HepG2 (cell line): ENCODE measurements around the gene ANP32D. TPM values are rescaled to one million over a fixed set of nuclear protein-coding genes. Genes with fewer than 3 reads are reported as not detected.
"Not testable (repeated sequence)": the region's sequence is repeated elsewhere in the genome, so short reads cannot be mapped to it uniquely, and the experiment has no call there.

Experiments
- ATAC-seq: fragments of 200-7000 bp; cut with Tn5 transposase; 3 replicates; pipeline ENCODE4 v1.9.1; 2020; ENCODE audit warnings: mild to moderate bottlenecking, moderate library complexity
- BruUV-seq: library from RNA; stranded (reverse); fragments of 400-500 nt; replicated peaks from 2 replicates; lab custom pipeline; 2021; lab: Mats Ljungman, UMichigan
- CTCF ChIA-PET: fragments of 300-600 bp; formaldehyde crosslinking; extraction: SDS; loops from one replicate; lab custom pipeline; 2021; ENCODE audit warnings: low total read pairs, inconsistent platforms, low intra/inter-chr PET ratio; lab: Yijun Ruan, JAX
- POLR2A ChIA-PET: fragments of 350-600 bp; sonication (Branson Sonifier 250); formaldehyde crosslinking; loops from one replicate; lab custom pipeline; 2020; ENCODE audit warnings: antibody characterized with exemption, inconsistent platforms; lab: Yijun Ruan, JAX
- DNase-seq: peaks from one replicate; pipeline ENCODE4 v3.0.0-alpha.2; 2015; ENCODE audit warnings: low spot score
- FAIRE-seq: peaks from 3 replicates; lab custom pipeline; 2011; peaks lifted over from hg19 to GRCh38; lab: Jason Lieb, UNC
- H2AFZ ChIP-seq: one replicate; pipeline ENCODE4 v1.6.1; 2011; ENCODE audit warnings: low read length, inconsistent platforms
- H3K27ac ChIP-seq: fragments of 300-600 bp; 3 replicates; pipeline ENCODE4 v1.8.0; 2011; ENCODE audit warnings: mixed run types, mild to moderate bottlenecking, mixed read lengths, low read length, inconsistent platforms; ENCODE audit not compliant: insufficient read depth; ENCODE audit errors: extremely low read length
- H3K27me3 ChIP-seq, 2 experiments: fragments of 200-600 bp in 1 of 2; 2 replicates in 1 of 2; 3 replicates in 1 of 2; pipeline versions ENCODE4 v1.6.0 to v1.8.0; 2011; ENCODE audit warnings: low read length in 2 of 2, mild to moderate bottlenecking in 2 of 2, moderate library complexity in 2 of 2, inconsistent platforms in 1 of 2; ENCODE audit not compliant: insufficient read depth in 2 of 2, control insufficient read depth in 1 of 2
- H3K36me3 ChIP-seq, 2 experiments: fragments of 200-600 bp in 1 of 2; replicated peaks in 1 of 2; 2 replicates in 1 of 2; 3 replicates in 1 of 2; pipeline versions ENCODE4 v1.5.1 to v1.8.0; 2011; ENCODE audit warnings: low read length in 2 of 2, inconsistent platforms in 1 of 2; ENCODE audit not compliant: insufficient read depth in 2 of 2, control insufficient read depth in 1 of 2
- H3K4me1 ChIP-seq: 2 replicates; pipeline ENCODE4 v1.5.1; 2012; ENCODE audit warnings: low read length, inconsistent platforms; ENCODE audit not compliant: insufficient read depth
- H3K4me2 ChIP-seq: 2 replicates; pipeline ENCODE4 v1.6.0; 2011; ENCODE audit warnings: low read depth, low read length, inconsistent platforms
- H3K4me3 ChIP-seq, 3 experiments: fragments of 200-600 bp in 1 of 3; sonication (generic), shearing (Covaris generic) in 1 of 3; replicated peaks in 1 of 3; 2 replicates each; pipeline ENCODE4 v1.5.1; 2011 to 2016; ENCODE audit warnings: low read length in 3 of 3, inconsistent platforms in 2 of 3, low read depth in 2 of 3, mild to moderate bottlenecking in 2 of 3, control low read depth in 1 of 3, mixed read lengths in 1 of 3; ENCODE audit not compliant: insufficient read depth in 1 of 3
- H3K79me2 ChIP-seq: one replicate; pipeline ENCODE4 v1.6.1; 2011; ENCODE audit warnings: low read length, inconsistent platforms; ENCODE audit not compliant: insufficient read depth
- H3K9ac ChIP-seq: 2 replicates; pipeline ENCODE4 v1.6.0; 2011; ENCODE audit warnings: mild to moderate bottlenecking, low read depth, low read length, inconsistent platforms; ENCODE audit not compliant: insufficient read depth
- H3K9me3 ChIP-seq: 2 replicates; pipeline ENCODE4 v1.5.1; 2012; ENCODE audit warnings: mild to moderate bottlenecking, low read length
- H4K20me1 ChIP-seq: 2 replicates; pipeline ENCODE4 v1.6.0; 2011; ENCODE audit warnings: inconsistent platforms, mild to moderate bottlenecking, low read length, moderate library complexity; ENCODE audit not compliant: insufficient read depth
- MAFK ChIP-seq, 2 experiments: IDR thresholded peaks in 1 of 2; conservative IDR thresholded peaks in 1 of 2; 2 replicates each; pipeline ENCODE4 v1.6.1; 2011; ENCODE audit warnings: improper control_type of control experiment in 2 of 2, low read length in 2 of 2
- ZNF296 ChIP-seq: sonication (generic); formaldehyde crosslinking; conservative IDR thresholded peaks from 2 replicates; pipeline ENCODE4 v1.5.0; 2020; ENCODE audit warnings: mild to moderate bottlenecking, missing genetic modification reagents
- ZNF749 ChIP-seq: sonication (generic); formaldehyde crosslinking; IDR thresholded peaks from 2 replicates; pipeline ENCODE4 v1.8.0; 2022; ENCODE audit warnings: mild to moderate bottlenecking, missing genetic modification reagents, moderate library complexity, borderline replicate concordance
- WGBS: methylation state at CpG from one replicate; pipeline ENCODE4 v1.1.6; 2017; ENCODE audit warnings: low lambda C conversion rate; 5-methylcytosine and 5-hydroxymethylcytosine counted together
- in situ Hi-C: cut with HindIII; loops from 2 replicates; pipeline ENCODE4 v1.10.0; 2017; ENCODE audit warnings: low pct_unique_long_range_greater_than_20kb; ENCODE audit not compliant: extremely low pct_ligation_motif_present
- intact Hi-C: fragments of 100-400 bp; cut with micrococcal nuclease; formaldehyde crosslinking; loops from one replicate; pipeline ENCODE4 v1.10.0; 2022; ENCODE audit not compliant: unreplicated experiment
- polyA plus RNA-seq, 8 experiments: library from polyadenylated mRNA; depleted of rRNA in 3 of 8; stranded (reverse) in 7 of 8; unstranded in 1 of 8; fragments of >200 nt; fragmentation: Illumina TruSeq in 4 of 8; extraction: Trizol in 4 of 8; gene quantifications; 2 replicates each; pipeline versions ENCODE4 v1.2.1 to v1.2.3, GENCODE V29; 2011 to 2016; ENCODE audit warnings: low read depth in 4 of 8, missing spikeins in 1 of 8, mixed read lengths in 1 of 8; ENCODE audit not compliant: insufficient read depth in 1 of 8
- total RNA-seq, 5 experiments: library from RNA; depleted of rRNA; stranded (reverse); fragments of >200 nt; fragmentation: Illumina TruSeq; extraction: Trizol; gene quantifications; 2 replicates each; pipeline ENCODE4 v1.2.3, GENCODE V29; 2016; ENCODE audit warnings: low read depth in 1 of 5

ANP32D gene
- total and polyA plus RNA-seq, 2 of the 13 experiments (the other 11 are each of a cell fraction or from before 2014, with no cell fraction given) = not detected

DNA sequence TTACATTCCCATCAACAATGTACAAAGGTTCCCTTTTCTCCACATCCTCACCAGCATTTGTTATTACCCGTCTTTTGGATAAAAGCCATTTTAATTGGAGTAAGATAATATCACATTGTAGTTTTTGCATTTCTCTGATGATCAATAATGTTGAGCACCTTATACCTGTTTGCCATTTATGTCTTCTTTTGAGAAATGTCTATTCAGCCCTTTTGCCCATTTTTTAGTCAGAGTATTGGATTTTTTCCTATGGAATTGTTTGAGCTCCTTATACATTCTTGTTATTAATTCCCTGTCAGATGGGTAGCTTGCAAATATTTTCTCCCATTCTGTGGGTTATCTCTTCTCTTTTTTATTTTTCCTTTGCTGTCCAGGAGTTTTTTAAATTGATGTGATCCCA, 42.4 kb downstream of the ANP32D start:
- 46% methylated on average over 1 of the region's 1 CpG for WGBS
- TF ChIP-seq MAFK (conservative IDR thresholded peaks at IDR 0.05 in 1 of 2, IDR thresholded peaks at IDR 0.05 in 1 of 2; ENCODE audit: low read length in 2 of 2) (0 out of 4 replicates have a peak, but pooled peaks of 1 of the 2 experiments have one; percentile 24), ZNF749 (CRISPR knock-in tag) (no peak), ZNF296 (CRISPR knock-in tag) (no peak)
- H3K27ac ChIP-seq = no peak overlapping the region
- no peaks in the 10 kb centered on the region for H3K9me3 ChIP-seq
- CTCF ChIA-PET = no interaction called here
- no peak overlapping the region for H3K9ac ChIP-seq
- in situ Hi-C loops = no loop called here
- no peak overlapping the region for H2AFZ ChIP-seq
- H3K79me2 ChIP-seq = no peaks in the 10 kb centered on the region
- POLR2A ChIA-PET = no interaction called here
- no peaks in the 10 kb centered on the region for H4K20me1 ChIP-seq
- H3K4me3 ChIP-seq = no peak overlapping the region
- ATAC-seq = no peak
- H3K27me3 ChIP-seq = no peaks in the 10 kb centered on the region; a peak in 1 of 5 replicates
- intact Hi-C loops = no loop called here
- no TSS peak for BruUV-seq
- no peaks in the 10 kb centered on the region for H3K4me1 ChIP-seq
- no peak overlapping the region for H3K4me2 ChIP-seq
- DNase-seq = no peak
- FAIRE-seq = no peak
- no peaks in the 10 kb centered on the region for H3K36me3 ChIP-seq

DNA sequence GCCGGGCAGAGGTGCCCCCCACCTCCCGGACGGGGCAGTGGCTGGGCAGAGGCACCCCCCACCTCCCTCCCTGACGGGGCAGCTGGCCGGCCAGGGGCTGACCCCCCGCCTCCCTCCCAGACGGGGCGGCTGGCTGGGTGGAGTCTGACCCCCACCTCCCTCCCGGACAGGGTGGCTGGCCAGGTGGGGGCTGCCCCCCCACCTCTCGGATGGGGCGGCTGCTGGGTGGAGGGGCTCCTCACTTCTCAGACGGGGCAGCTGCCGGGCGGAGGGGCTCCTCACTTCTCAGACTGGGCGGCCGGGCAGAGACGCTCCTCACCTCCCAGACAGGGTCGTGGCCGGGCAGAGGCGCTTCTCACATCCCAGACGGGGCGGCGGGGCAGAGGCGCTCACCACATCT, 48.0 kb downstream of the ANP32D start:
- H4K20me1 ChIP-seq, H3K27me3 ChIP-seq, intact Hi-C loops, FAIRE-seq, DNase-seq, BruUV-seq, H3K36me3 ChIP-seq, H3K79me2 ChIP-seq, in situ Hi-C loops, ATAC-seq, H3K9me3 ChIP-seq, H3K4me3 ChIP-seq, H2AFZ ChIP-seq, H3K4me1 ChIP-seq, POLR2A ChIA-PET, H3K27ac ChIP-seq, H3K9ac ChIP-seq, H3K4me2 ChIP-seq, CTCF ChIA-PET: not testable (repeated sequence)
- WGBS = 71% methylated on average over 17 of the region's 24 CpGs

Other genes with a start within 250 kb of the ANP32D start
- gene ZNF641, start 121.6 kb upstream of the ANP32D start, total RNA-seq (2016; rRNA removed; fragmentation: Illumina TruSeq; extraction: Trizol) = 6.6 and 7.7 TPM in 2 replicates
- gene ZNF641, start 121.6 kb upstream of the ANP32D start, polyA plus RNA-seq (2011; rRNA removed) = 4.4 and 4.9 TPM in 2 replicates
- gene C12orf54, start 9.9 kb downstream of the ANP32D start, total RNA-seq (2016; rRNA removed; fragmentation: Illumina TruSeq; extraction: Trizol) = not detected in 2 replicates
- not detected in 2 replicates for gene C12orf54, start 9.9 kb downstream of the ANP32D start, polyA plus RNA-seq (2011; rRNA removed)
- not detected in 2 replicates for gene OR8S1, start 53.1 kb downstream of the ANP32D start, total RNA-seq (2016; rRNA removed; fragmentation: Illumina TruSeq; extraction: Trizol)
- not detected in 2 replicates for gene OR8S1, start 53.1 kb downstream of the ANP32D start, polyA plus RNA-seq (2011; rRNA removed)
- gene LALBA, start 97.5 kb downstream of the ANP32D start, total RNA-seq (2016; rRNA removed; fragmentation: Illumina TruSeq; extraction: Trizol) = not detected in 2 replicates
- not detected in 2 replicates for gene LALBA, start 97.5 kb downstream of the ANP32D start, polyA plus RNA-seq (2011; rRNA removed)
- gene KANSL2, start 209.7 kb downstream of the ANP32D start, total RNA-seq (2016; rRNA removed; fragmentation: Illumina TruSeq; extraction: Trizol) = 40.1 and 41.3 TPM in 2 replicates
- gene KANSL2, start 209.7 kb downstream of the ANP32D start, polyA plus RNA-seq (2011; rRNA removed) = 22.0 and 24.1 TPM in 2 replicates
- 26.8 and 28.2 TPM in 2 replicates for gene CCNT1, start 244.1 kb downstream of the ANP32D start, total RNA-seq (2016; rRNA removed; fragmentation: Illumina TruSeq; extraction: Trizol)
- gene CCNT1, start 244.1 kb downstream of the ANP32D start, polyA plus RNA-seq (2011; rRNA removed) = 15.3 and 18.0 TPM in 2 replicates